IMR-90 (cell line): ENCODE data around the gene BMX.

Experiments
- BHLHE40 ChIP-seq: fragments of 150-350 bp; IDR thresholded peaks from 2 replicates; pipeline ENCODE4 v1.6.1; 2016; ENCODE audit warnings: mild to moderate bottlenecking, low read depth, low read length
- CEBPB ChIP-seq: IDR thresholded peaks from 2 replicates; pipeline ENCODE4 v1.6.1; 2012; ENCODE audit warnings: low read depth, low read length, improper control_type of control experiment
- CHD1 ChIP-seq: IDR thresholded peaks from 2 replicates; pipeline ENCODE4 v1.6.1; 2012; ENCODE audit warnings: low read depth, low read length, improper control_type of control experiment
- FOS ChIP-seq: fragments of 150-350 bp; IDR thresholded peaks from 2 replicates; pipeline ENCODE4 v1.6.1; 2016; ENCODE audit warnings: low read depth, low read length
- MAFK ChIP-seq: IDR thresholded peaks from 2 replicates; pipeline ENCODE4 v1.6.1; 2012; ENCODE audit warnings: low read depth, low read length, improper control_type of control experiment
- MAZ ChIP-seq: IDR thresholded peaks from 2 replicates; pipeline ENCODE4 v1.6.1; 2012; ENCODE audit warnings: low read depth, mild to moderate bottlenecking, low read length, improper control_type of control experiment, moderate library complexity, borderline replicate concordance
- MXI1 ChIP-seq: IDR thresholded peaks from 2 replicates; pipeline ENCODE4 v1.6.1; 2012; ENCODE audit warnings: low read depth, mild to moderate bottlenecking, low read length, moderate library complexity, borderline replicate concordance
- POLR2A ChIP-seq: IDR thresholded peaks from 2 replicates; pipeline ENCODE4 v1.6.1; 2012; ENCODE audit warnings: mild to moderate bottlenecking, low read depth, low read length
- RAD21 ChIP-seq: IDR thresholded peaks from 2 replicates; pipeline ENCODE4 v1.6.1; 2012; ENCODE audit warnings: low read length, improper control_type of control experiment
- RCOR1 ChIP-seq: IDR thresholded peaks from 2 replicates; pipeline ENCODE4 v1.6.1; 2012; ENCODE audit warnings: mild to moderate bottlenecking, low read length, improper control_type of control experiment; ENCODE audit not compliant: insufficient replicate concordance
- SMC3 ChIP-seq: fragments of 150-350 bp; IDR thresholded peaks from 2 replicates; pipeline ENCODE4 v1.6.1; 2016; ENCODE audit warnings: low read depth, mild to moderate bottlenecking, antibody characterized with exemption, low read length, moderate library complexity
- TF ChIP-seq, protein P1 (sequence below): conservative IDR thresholded peaks from 2 replicates; pipeline ENCODE4 v1.5.1; 2012; ENCODE audit warnings: mild to moderate bottlenecking, low read depth, low read length, improper control_type of control experiment
- TF ChIP-seq, protein P2 (sequence below): fragments of 150-350 bp; IDR thresholded peaks from 2 replicates; pipeline ENCODE4 v1.6.1; 2017; ENCODE audit warnings: mild to moderate bottlenecking, antibody characterized with exemption, low read length, low read depth

DNA sequence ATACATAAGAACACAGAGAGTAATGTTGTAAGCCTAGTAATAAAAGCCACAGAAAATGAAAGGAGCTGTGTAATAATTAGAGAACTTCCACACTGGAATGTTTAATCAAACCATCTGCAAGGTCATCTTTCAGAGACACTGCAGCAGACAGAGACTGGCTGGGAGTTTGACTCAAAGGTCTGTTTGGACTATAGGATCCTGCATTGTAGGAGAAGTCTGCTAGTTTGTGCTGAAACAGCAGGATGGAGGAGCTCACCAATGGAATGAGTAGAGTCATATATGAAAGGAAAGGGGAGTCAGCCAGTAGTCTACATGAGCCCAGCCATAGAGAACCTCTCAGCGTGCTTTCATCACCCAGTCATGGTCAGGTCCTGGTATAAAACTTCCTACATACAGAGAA, 104.6 kb downstream of the BMX start:
- TF ChIP-seq, protein P1, sequence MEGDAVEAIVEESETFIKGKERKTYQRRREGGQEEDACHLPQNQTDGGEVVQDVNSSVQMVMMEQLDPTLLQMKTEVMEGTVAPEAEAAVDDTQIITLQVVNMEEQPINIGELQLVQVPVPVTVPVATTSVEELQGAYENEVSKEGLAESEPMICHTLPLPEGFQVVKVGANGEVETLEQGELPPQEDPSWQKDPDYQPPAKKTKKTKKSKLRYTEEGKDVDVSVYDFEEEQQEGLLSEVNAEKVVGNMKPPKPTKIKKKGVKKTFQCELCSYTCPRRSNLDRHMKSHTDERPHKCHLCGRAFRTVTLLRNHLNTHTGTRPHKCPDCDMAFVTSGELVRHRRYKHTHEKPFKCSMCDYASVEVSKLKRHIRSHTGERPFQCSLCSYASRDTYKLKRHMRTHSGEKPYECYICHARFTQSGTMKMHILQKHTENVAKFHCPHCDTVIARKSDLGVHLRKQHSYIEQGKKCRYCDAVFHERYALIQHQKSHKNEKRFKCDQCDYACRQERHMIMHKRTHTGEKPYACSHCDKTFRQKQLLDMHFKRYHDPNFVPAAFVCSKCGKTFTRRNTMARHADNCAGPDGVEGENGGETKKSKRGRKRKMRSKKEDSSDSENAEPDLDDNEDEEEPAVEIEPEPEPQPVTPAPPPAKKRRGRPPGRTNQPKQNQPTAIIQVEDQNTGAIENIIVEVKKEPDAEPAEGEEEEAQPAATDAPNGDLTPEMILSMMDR: no peak
- no peak for TF ChIP-seq POLR2A
- no peak for TF ChIP-seq BHLHE40
- TF ChIP-seq, protein P2, sequence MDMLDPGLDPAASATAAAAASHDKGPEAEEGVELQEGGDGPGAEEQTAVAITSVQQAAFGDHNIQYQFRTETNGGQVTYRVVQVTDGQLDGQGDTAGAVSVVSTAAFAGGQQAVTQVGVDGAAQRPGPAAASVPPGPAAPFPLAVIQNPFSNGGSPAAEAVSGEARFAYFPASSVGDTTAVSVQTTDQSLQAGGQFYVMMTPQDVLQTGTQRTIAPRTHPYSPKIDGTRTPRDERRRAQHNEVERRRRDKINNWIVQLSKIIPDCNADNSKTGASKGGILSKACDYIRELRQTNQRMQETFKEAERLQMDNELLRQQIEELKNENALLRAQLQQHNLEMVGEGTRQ: no peak
- no peak for TF ChIP-seq RAD21
- TF ChIP-seq CEBPB: no peak
- TF ChIP-seq MAFK: no peak
- TF ChIP-seq FOS: no peak
- TF ChIP-seq MXI1: no peak
- no peak for TF ChIP-seq CHD1
- no peak for TF ChIP-seq RCOR1
- no peak for TF ChIP-seq MAZ
- no peak for TF ChIP-seq SMC3
